Fibroblast of pulmonary artery (primary cell): ENCODE data around the gene CBX7.

Experiments used
- DNase-seq: peaks from one replicate; pipeline ENCODE4 v3.0.0-alpha.2; 2010; ENCODE audit warnings: low read depth
- H3K4me3 ChIP-seq: replicated peaks from 2 replicates; pipeline ENCODE4 v1.5.1; 2011; ENCODE audit warnings: low read depth, mild to moderate bottlenecking, control low read depth, low read length, moderate library complexity
- TF ChIP-seq, protein P1 (sequence below): IDR thresholded peaks from 2 replicates; pipeline ENCODE4 v1.5.1; 2011; ENCODE audit warnings: mild to moderate bottlenecking, control low read depth, low read length, inconsistent platforms; ENCODE audit errors: missing control alignments

CBX7 gene

DNA sequence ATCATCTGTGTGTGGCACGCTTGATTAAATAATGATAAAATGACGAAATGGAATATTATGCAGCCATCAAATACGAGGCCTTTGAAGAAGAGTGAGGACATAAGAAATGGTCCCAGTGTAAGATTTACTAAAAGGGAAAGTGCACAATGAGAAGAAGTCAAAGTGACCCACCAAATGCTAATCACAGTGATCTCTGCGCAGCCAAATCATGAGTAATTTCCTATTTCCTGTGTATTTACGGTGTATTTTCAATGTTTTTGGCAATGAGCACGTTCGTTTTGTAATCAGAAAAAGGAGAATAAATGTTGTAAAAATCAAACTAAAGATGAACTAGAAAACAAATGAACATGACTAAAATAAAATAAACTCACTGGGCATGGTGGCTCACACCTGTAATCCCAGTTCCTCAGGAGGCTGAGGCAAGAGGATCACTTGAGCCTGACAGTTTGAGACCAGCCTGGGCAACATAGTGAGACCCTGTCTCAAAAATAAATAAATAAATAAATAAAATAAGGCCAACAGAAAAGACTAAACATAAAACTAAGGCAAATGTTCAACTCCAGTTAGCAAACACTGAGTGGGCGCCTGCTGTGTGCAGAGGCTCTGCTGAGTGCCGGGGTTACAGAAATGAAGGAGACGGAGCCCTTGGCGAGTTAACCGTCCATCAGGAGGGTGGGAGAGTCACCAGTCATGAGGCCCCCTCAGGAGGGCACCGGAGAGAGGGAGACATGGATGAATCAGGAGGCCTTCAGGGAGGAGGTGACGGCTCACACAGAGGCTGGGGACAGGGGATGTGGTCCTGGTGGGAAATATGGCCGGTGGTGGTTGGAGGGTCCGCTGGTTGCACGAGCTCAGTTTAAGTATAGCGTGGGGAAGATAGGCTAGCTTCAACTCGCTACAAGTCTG is 26.0 kb upstream of the CBX7 start:
- TF ChIP-seq, protein P1, sequence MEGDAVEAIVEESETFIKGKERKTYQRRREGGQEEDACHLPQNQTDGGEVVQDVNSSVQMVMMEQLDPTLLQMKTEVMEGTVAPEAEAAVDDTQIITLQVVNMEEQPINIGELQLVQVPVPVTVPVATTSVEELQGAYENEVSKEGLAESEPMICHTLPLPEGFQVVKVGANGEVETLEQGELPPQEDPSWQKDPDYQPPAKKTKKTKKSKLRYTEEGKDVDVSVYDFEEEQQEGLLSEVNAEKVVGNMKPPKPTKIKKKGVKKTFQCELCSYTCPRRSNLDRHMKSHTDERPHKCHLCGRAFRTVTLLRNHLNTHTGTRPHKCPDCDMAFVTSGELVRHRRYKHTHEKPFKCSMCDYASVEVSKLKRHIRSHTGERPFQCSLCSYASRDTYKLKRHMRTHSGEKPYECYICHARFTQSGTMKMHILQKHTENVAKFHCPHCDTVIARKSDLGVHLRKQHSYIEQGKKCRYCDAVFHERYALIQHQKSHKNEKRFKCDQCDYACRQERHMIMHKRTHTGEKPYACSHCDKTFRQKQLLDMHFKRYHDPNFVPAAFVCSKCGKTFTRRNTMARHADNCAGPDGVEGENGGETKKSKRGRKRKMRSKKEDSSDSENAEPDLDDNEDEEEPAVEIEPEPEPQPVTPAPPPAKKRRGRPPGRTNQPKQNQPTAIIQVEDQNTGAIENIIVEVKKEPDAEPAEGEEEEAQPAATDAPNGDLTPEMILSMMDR = no peak
- no peak overlapping the region for H3K4me3 ChIP-seq
- DNase-seq = peak; percentile 93

DNA sequence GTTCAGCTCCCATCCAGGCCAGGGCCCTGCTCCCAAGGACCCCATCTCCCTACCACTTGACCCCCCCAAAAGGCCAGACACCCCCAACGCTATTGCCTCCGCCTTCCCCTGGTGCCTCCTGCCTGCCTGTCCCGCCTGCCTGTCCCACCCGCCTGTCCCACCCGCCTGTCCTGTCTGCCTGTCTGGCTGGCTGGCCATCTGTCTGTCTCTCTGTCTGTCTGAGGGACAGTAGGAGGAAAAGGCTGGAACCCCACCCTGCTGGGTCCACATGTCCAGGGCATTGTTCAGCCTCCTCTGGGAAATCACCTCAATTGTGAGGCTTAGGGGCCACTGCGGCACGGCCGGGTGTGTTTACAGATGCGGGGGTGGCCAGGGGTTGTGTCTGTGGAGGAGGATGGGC is 25.3 kb upstream of the CBX7 start:
- no peak for DNase-seq
- TF ChIP-seq, protein P1 = no peak
- H3K4me3 ChIP-seq = no peak overlapping the region

DNA sequence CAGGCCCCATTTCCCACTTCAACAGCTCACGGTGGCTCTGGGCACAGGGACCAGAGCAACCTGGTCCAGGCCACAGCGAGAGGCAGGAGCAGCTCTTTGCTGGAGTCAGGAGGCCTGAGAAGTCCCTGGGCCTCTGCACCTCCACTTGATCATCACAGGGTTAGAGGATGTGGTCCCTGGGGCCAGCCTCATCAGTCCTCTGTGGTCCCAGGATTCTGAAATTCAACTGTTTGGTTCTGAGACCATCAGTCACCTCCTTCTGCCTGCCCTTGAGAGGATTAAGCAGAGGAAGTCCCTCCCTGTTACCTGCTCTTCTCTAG is 24.9 kb upstream of the CBX7 start:
- no peak for DNase-seq
- TF ChIP-seq, protein P1 = no peak
- H3K4me3 ChIP-seq = no peak overlapping the region

DNA sequence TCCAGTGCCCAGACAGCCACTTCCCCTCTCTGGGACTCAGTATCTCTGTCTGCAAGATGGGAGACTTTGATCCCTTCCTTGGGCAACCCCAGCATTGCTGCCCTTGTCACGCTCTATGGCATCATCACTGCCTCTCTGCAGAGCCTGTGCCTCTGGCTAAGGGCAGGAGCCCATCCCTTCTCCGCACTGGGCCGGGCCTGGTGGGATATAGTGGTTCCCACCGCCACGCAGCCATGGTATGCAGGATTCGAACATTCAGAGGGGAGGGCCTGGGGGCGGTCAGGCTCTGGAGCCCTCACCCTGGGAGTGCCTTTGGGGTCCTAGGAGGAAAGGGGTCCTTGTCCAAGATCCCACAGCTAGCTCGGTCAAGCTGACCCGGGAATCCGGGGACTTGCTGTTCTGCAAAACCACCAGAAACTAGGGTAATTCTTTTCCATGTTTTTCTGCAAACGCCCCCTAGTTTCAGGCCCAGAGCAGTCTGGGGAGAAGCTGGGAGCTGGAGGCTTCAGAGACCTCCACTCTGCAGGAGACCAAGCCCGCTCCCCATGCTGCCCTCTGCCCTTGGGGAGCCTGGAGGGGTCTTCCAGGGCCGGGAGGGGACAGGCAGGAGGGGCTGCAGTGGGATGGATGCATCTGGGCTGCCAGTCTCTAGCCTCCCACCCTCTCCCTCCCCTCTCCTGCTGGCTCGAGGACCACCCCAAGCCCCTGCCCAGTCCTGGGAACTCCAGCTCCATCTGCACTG is 24.4 kb upstream of the CBX7 start:
- DNase-seq = no peak
- H3K4me3 ChIP-seq = no peak overlapping the region
- TF ChIP-seq, protein P1 = no peak

DNA sequence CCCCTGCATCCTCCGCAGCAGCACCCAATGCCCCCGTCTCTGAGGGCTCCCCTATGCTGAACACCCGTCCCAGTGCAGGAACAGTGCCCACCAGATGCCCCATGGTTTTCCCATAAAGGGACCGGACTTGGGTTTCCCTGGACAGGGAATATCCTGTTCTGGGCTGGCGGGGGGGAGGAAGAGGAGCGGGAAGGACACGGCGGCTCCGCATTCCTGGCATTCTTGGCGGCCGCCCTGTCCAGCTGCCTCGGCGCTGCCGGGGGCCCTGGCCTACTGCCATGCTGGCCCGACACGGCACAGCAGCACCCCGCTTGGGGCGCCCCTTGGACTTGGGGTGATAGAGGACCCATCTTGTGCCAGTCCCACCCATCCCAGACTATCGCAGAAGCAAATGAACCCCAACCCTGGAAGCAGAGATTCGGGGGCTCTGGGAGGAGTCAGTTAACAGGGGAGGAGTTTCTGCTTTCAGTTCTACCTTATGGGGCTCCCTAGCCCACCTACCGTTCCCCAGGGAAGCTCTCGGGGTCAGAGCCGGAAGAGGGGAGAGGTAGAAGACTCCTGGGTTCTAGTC is 23.7 kb upstream of the CBX7 start:
- TF ChIP-seq, protein P1 = no peak
- peak; percentile 81 for DNase-seq
- H3K4me3 ChIP-seq = no peak overlapping the region

DNA sequence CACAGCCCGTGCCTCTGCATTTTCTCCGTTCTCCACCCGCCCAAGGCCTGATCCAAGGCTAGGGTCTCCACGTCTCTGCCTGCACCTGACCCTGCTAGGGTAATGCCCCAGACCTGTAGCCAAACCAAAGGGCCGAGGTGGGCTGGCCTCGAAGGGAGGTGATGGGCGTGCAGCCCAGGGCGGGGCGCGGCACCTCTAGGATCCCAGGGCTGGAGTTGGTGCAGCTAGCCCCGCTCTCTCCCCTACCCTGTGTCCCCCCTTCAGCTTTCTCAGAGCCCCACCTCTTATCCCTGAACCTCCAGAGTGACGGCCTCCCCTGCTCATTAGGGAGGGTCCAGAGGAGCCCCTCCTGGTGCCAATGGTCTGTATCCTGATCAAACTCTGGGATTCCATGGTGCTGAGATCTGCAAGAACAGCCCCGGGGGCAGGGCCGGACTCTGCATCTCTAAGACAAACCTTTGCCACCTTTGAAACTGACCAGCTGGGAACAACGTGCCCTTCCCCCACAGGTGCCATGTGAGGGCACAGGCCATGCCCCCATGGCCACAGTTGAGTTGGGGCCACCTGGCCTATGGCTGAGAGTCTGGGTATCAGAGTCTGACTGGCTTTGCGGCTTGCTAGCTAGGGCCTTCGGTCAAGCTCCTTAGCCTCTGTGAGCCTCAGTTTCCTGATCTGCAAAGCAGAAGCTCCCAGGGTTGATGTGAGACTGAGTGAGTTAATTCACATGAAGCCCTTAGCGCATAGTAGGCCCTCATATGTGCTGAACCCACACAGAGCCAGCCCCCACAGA is 23.1 kb upstream of the CBX7 start:
- H3K4me3 ChIP-seq = no peak overlapping the region
- TF ChIP-seq, protein P1 = no peak
- DNase-seq = no peak
